GM18498 (cell line): ENCODE results near the gene COLEC11.
"Not testable (repeated sequence)": the region's sequence is repeated elsewhere in the genome, so short reads cannot be mapped to it uniquely, and the experiment has no call there.

Experiments
- ATAC-seq: cut with Tn5 transposase; IDR thresholded peaks from one replicate; pipeline ENCODE4 v1.9.1; 2021; ENCODE audit warnings: mild to moderate bottlenecking, moderate library complexity; ENCODE audit not compliant: unreplicated experiment

Gene COLEC11

GRCh38 chr2:3594493-3595281, at the start of gene COLEC11:
TSS of gene COLEC11 (plus strand) at chr2:3595112. CDS start at chr2:3604341, 9,229 bp downstream.
- ATAC-seq, result no peak

- ATAC-seq, result no peak
Measured at GRCh38 chr2:3545788-3546478, 49.0 kb upstream of the COLEC11 start.

- ATAC-seq, result no peak
Measured at GRCh38 chr2:3547915-3548314, 47.0 kb upstream of the COLEC11 start.

GRCh38 chr2:3553946-3554345, 41.0 kb upstream of the COLEC11 start:
- ATAC-seq, result no peak

- ATAC-seq, result peak; percentile 38
Measured at GRCh38 chr2:3557639-3558204, 37.2 kb upstream of the COLEC11 start.

GRCh38 chr2:3558205-3559014, 36.5 kb upstream of the COLEC11 start, which contains the start of gene RNASEH1:
TSS of gene RNASEH1 (minus strand) at chr2:3558333. CDS start at chr2:3558260, 73 bp downstream.
- ATAC-seq, result peak; percentile 97

- peak; percentile 56 for ATAC-seq
Measured at GRCh38 chr2:3563521-3563976, 31.4 kb upstream of the COLEC11 start.

- no peak for ATAC-seq
Measured at GRCh38 chr2:3565117-3565516, 29.8 kb upstream of the COLEC11 start.

GRCh38 chr2:3566806-3567205, 28.1 kb upstream of the COLEC11 start:
- ATAC-seq, result no peak

- not testable (repeated sequence) for ATAC-seq
Measured at GRCh38 chr2:3569656-3570055, 25.3 kb upstream of the COLEC11 start.

GRCh38 chr2:3571284-3571683, 23.6 kb upstream of the COLEC11 start:
- no peak for ATAC-seq

GRCh38 chr2:3572620-3573019, 22.3 kb upstream of the COLEC11 start:
- ATAC-seq, result no peak

GRCh38 chr2:3574155-3574554, 20.8 kb upstream of the COLEC11 start:
- no peak for ATAC-seq

GRCh38 chr2:3575534-3576262, 19.2 kb upstream of the COLEC11 start:
- ATAC-seq, result peak; percentile 35

GRCh38 chr2:3576263-3576630, 18.7 kb upstream of the COLEC11 start:
- ATAC-seq, result not testable (repeated sequence)

- ATAC-seq, result no peak
Measured at GRCh38 chr2:3578987-3579386, 15.9 kb upstream of the COLEC11 start.

- ATAC-seq, result no peak
Measured at GRCh38 chr2:3580449-3580848, 14.5 kb upstream of the COLEC11 start.

GRCh38 chr2:3581367-3582262, 13.3 kb upstream of the COLEC11 start:
- no peak for ATAC-seq

GRCh38 chr2:3584076-3584475, 10.8 kb upstream of the COLEC11 start:
- ATAC-seq, result no peak
